ENCODE data around the gene CDR2.

- TF ChIP-seq CTCF (IDR thresholded peaks at IDR 0.05; ENCODE audit: insufficient read depth, low read length, poor library complexity, severe bottlenecking) (no peak), EZH2phosphoT487 (conservative IDR thresholded peaks at IDR 0.05; ENCODE audit: low read length) (no peak)
Measured at GRCh38 chr16:22328081-22328725, 46.2 kb downstream of the CDR2 start.
